ENCODE data around the gene CELA2B.

- no peak for TF ChIP-seq POLR2A (IDR thresholded peaks at IDR 0.05)
- TF ChIP-seq, protein P1, sequence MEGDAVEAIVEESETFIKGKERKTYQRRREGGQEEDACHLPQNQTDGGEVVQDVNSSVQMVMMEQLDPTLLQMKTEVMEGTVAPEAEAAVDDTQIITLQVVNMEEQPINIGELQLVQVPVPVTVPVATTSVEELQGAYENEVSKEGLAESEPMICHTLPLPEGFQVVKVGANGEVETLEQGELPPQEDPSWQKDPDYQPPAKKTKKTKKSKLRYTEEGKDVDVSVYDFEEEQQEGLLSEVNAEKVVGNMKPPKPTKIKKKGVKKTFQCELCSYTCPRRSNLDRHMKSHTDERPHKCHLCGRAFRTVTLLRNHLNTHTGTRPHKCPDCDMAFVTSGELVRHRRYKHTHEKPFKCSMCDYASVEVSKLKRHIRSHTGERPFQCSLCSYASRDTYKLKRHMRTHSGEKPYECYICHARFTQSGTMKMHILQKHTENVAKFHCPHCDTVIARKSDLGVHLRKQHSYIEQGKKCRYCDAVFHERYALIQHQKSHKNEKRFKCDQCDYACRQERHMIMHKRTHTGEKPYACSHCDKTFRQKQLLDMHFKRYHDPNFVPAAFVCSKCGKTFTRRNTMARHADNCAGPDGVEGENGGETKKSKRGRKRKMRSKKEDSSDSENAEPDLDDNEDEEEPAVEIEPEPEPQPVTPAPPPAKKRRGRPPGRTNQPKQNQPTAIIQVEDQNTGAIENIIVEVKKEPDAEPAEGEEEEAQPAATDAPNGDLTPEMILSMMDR (IDR thresholded peaks at IDR 0.05), result no peak
Observed at GRCh38 chr1:15452216-15452615, 23.7 kb upstream of the CELA2B start.

Data from right lobe of liver (tissue), 4 donors.